Caki2 (cell line): Measurements from ENCODE around the gene GPX5. TPM values are rescaled to one million over a fixed set of nuclear protein-coding genes. Genes with fewer than 3 reads are reported as not detected.
"Not testable (repeated sequence)": the region's sequence is repeated elsewhere in the genome, so short reads cannot be mapped to it uniquely, and the experiment has no call there.

Source experiments
- DNase-seq: peaks from one replicate; pipeline ENCODE4 v3.0.0-alpha.2; 2015; ENCODE audit warnings: low read depth
- in situ Hi-C: cut with HindIII; loops from 2 replicates; pipeline ENCODE4 v1.10.0; 2016; ENCODE audit warnings: low sequenced_read_pairs, low pct_unique_long_range_greater_than_20kb, mixed read lengths
- total RNA-seq: library from RNA; depleted of rRNA; stranded (reverse); fragments of >200 nt; shearing (Covaris generic); gene quantifications from 2 replicates; pipeline ENCODE4 v1.2.3, GENCODE V29; 2014; ENCODE audit warnings: low replicate concordance

GPX5 gene
- total RNA-seq, 1 experiment from 2014 or later, result not detected

DNA sequence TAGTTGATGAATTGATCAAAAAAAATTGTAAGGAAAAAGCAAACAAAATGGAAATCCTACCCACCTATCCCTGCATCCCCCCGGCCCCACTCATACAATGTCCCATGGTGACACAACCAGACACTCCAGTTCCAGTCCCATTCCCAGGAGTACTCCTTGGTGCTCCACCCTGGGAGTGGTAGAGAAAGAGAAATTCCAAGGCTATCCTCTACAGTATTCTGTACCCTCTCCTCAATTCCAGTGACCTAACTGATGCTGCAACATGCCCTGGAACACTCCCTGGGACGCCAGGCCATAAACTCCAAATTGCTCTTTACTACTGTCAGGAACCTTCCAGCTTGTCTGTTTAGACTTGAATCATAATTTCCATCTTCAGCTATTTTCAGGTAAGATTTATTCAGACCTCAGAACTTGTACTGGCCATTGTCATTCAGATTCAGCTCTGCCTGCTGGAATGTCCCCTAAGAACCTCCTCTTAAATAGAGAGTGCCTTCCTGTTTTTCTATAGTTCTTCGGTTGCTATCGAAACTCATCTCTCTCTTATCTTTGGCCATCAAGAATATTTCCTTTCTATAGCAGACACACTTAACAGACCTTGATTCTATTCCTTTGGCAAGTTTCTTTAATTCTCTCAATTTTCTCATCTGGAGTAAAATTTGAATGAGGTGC lies 18.7 kb upstream of the GPX5 start:
- in situ Hi-C loops, result no loop called here
- no peak for DNase-seq

DNA sequence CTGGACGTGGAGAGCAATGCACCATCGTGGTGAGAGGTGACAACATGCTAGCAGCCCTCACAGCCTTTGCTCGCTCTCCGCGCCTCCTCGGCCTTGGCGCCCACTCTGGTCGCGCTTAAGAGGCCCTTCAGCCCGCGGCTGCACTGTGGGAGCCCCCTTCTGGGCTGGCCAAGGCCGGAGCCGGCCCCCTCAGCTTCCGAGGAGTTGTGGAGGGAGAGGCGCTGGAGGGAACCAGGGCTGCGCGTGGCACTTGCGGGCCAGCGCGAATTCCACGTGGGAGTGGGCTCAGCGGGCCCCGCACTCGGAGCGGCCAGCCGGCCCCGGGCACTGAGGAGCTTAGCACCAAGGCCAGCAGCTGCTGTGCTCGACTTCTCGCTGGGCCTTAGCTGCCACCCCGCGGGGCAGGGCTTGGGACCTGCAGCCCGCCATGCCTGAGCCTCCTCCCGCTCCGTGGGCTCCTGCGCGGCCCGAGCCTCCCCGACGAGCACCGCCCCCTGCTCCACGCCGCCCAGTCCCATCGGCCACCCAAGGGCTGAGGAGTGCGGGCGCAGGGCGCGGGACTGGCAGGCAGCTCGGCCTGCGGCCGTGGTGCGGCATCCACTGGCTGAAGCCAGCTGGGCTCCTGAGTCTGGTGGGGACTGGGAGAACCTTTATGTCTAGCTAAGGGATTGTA lies 13.9 kb upstream of the GPX5 start:
- in situ Hi-C loops, result no loop called here
- no peak for DNase-seq

DNA sequence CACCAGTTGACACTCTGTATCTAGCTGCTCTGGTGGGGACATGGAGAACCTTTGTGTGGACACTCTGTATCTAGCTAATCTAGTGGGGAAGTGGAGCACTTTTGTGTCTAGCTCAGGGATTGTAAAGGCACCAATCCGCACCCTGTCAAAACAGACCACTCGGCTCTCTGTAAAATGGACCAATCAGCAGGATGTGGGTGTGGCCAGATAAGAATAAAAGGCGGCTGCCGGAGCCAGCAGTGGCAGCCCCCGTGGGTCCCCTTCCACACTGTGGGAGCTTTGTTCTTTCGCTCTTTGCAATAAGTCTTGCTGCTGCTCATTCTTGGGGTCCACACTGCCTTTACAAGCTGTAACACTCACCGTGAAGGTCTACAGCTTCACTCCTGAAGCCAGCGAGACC lies 13.3 kb upstream of the GPX5 start:
- DNase-seq, in situ Hi-C loops: not testable (repeated sequence)

DNA sequence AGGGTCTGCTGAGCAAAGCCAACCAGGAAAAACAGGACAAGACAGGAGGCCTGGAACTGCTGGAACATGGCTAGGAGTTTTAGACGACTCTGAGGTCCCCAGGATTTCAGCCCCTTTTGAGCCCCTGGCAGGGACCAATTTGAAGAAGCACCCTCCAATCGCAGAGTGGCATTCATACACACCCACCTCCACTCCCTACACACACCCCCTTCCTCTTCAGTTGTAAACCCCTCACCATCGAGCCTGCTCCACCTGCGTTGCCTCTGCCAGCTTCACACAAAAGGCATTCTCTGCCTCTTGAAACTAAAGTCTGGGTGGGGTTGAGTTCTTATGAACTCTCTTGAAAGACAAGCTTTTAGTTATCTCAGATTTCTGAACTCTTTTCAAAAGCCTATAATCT lies 10.0 kb upstream of the GPX5 start, which contains the start of gene GPX6:
TSS of gene GPX6 (minus strand) at position 118 of the 400 bp plus-strand sequence. CDS start at position 68, 50 bp downstream.
- in situ Hi-C loops, result no loop called here
- no peak for DNase-seq

DNA sequence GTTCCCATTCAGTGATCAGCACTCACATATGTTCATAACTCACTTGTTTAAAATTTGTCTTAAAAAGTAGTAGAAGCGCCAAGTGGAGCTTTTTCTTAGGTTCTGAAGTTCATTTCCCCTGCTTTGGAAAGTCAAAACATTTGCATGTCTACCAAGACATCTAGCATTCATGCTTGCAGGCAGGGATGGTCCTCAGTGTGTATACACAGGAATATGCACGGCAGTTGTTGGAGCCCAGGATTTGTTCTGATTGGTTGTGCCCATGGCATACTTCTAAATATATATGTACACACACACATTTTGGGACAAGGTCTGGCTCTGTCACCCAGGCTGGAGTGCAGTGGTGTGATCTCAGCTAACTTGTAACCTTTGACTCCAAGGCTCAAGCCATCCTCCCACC lies 7.7 kb upstream of the GPX5 start:
- in situ Hi-C loops, result no loop called here
- DNase-seq, result no peak

GRCh38 chr6:28522594-28523240 lies 3.0 kb upstream of the GPX5 start:
- no peak for DNase-seq
- in situ Hi-C loops, result no loop called here

- DNase-seq, result no peak
- in situ Hi-C loops, result no loop called here
These were observed 2.4 kb upstream of the GPX5 start for GRCh38 chr6:28523241-28523622.

GRCh38 chr6:28530777-28531176 lies 5.1 kb downstream of the GPX5 start:
- DNase-seq, result no peak
- in situ Hi-C loops, result no loop called here

DNA sequence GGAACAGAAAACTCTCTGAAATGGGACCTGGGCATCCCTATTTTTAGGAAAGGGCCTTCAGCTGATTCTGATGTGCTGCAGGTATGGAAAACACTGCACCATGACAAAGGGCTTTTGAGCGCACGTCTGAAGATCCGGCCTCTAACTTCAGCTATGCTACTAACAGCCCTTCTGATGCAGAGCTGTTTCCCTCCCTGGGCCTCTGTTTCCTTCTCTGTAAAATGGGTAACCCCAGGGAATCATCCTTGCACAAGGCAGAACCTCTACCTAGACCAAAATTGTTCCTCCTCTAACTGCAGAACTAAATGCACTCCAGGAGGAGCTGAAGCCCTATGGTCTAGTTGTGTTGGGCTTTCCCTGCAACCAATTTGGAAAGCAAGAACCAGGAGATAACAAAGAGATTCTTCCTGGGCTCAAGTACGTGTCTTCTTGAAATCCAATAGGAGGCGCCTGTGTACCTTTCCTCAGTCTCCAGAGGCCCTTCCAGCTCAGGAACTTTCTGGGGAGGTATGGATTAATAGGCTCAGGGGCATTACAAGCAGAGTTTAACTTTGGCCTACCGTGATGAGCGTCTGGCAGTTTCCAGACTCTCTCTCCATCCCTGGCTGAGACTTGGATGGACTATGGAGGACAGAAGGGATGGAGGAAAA lies 5.9 kb downstream of the GPX5 start:
- in situ Hi-C loops, result no loop called here
- DNase-seq, result no peak

DNA sequence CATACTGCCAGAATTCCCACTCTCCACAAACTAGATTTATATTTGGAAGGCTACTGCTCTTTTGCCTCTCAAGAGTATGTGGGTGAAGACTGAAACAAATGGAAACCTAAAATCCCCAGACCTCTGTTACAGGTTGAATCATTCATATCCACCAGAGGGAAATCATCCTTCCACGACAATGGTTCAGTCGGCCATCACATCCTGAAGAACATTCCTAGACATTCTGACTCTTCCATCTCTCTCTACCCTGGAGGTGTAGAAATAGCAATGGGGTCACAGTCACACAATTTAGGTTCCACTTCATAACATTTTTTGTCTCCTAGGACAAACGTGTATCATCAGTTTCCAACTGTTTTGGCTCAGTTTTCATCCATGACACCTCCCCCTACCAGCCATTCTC lies 8.6 kb downstream of the GPX5 start:
- DNase-seq, result no peak
- in situ Hi-C loops, result no loop called here

DNA sequence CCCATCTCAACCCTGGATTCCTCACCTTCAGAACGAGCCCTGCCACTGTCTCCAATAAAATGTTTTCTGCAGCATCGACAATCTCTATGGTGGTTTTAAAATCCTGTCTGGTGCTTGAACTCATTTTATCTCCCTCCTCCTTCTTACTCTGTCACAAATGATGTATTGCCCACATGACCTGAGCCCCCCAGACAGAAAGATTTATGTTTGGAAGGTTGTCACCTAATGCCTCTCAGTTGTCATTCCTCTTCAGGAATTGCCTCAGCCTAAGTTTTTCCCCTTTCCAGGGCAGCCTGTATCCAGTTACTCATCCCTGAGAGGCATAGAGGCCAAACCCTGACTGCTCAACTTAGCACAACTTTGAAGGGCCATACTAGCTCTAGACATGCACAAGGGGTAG lies 9.2 kb downstream of the GPX5 start:
- in situ Hi-C loops, result no loop called here
- DNase-seq, result no peak

DNA sequence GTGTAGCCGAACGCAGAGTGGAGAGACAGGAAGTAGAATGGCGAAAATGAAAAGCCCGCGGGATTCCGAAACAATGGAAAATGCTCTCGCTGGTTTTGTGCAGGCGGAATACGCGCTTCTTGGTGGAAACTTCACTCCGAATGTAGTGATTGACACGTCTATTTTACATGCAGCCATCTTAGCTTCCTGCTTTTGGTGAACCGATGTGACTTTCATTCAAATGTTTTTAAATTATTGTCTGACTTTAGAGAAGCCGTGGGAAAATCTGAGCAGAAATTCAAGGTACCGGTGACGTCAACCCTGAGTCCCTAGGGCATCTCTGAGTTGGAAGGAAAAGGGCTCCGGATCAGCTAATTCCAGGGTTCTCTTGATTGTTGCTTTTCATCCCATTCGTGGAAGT lies 11.4 kb downstream of the GPX5 start:
- in situ Hi-C loops, result no loop called here
- DNase-seq, result no peak

- in situ Hi-C loops, result no loop called here
- no peak for DNase-seq
These were observed 11.9 kb downstream of the GPX5 start for GRCh38 chr6:28537509-28538140.

GRCh38 chr6:28541996-28542395 lies 16.3 kb downstream of the GPX5 start:
- no peak for DNase-seq
- in situ Hi-C loops, result no loop called here

GRCh38 chr6:28542440-28543296 lies 17.0 kb downstream of the GPX5 start:
- in situ Hi-C loops, result no loop called here
- DNase-seq, result peak; percentile 95

GRCh38 chr6:28543651-28544610 lies 18.2 kb downstream of the GPX5 start:
- in situ Hi-C loops, result no loop called here
- no peak for DNase-seq

DNA sequence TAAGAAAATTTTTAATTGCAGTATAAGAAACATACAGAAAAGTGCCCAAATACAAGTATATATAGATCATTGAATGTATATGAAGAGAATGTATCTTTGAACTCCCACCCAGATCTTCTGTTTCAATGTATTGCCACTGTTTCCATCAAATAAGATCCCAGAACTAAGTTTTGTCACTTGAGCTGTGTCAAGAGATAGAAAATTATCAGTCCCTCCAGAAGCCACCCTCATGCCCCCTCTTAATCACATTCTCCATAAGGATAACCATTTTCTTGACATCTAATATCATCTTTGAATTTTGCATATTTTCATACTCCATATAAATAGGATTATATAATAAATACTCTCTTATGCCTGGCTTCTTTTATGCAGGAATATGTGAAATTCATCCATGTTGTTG lies 20.3 kb downstream of the GPX5 start:
- in situ Hi-C loops, result no loop called here
- no peak for DNase-seq
